ENCODE data around the gene NFKBIL1. TPM values are rescaled to one million over a fixed set of nuclear protein-coding genes. Genes with fewer than 3 reads are reported as not detected.
A peak's percentile ranks its signal among the peaks of the same experiment; 100 is the strongest.

Gene NFKBIL1
- total and polyA plus RNA-seq, 3 donors from 2014 or later, result 25.9 to 55.3 (median 51.2) TPM

GRCh38 chr6:31543639-31544038, 3.8 kb upstream of the NFKBIL1 start:
- H3K4me1 ChIP-seq, result peaks cover 36% of the 10 kb centered on the region
- intact Hi-C loops (cut with DNase I; ENCODE audit: low total_unique reads), result loop anchor here (10.0 kb wide), 1 partner anchor 51 kb away; the partner anchor contains the start of gene NCR3

GRCh38 chr6:31544676-31545075, 2.7 kb upstream of the NFKBIL1 start:
- no peaks in the 10 kb centered on the region for H3K9me3 ChIP-seq
- intact Hi-C loops (cut with DNase I; ENCODE audit: low total_unique reads), result loop anchor here (10.0 kb wide), 1 partner anchor 50 kb away; the partner anchor contains the start of gene NCR3
- H3K36me3 ChIP-seq (ENCODE audit: low read depth, missing control alignments), result no peaks in the 10 kb centered on the region
- TF ChIP-seq CTCF (IDR thresholded peaks at IDR 0.05) (no peak), POLR2A (IDR thresholded peaks at IDR 0.05) (no peak)
- H3K4me3 ChIP-seq, result no peak overlapping the region
- DNase-seq, result no peak
- H3K4me1 ChIP-seq, result peaks cover 32% of the 10 kb centered on the region
- H3K27ac ChIP-seq, result no peak overlapping the region
- WGBS, 2 donors, result 69 to 77% methylated on average over 2 of the region's 2 CpGs
- H3K27me3 ChIP-seq, result no peaks in the 10 kb centered on the region

More at GRCh38 chr6:31543639-31544038, 3.8 kb upstream of the NFKBIL1 start:
- TF ChIP-seq CTCF (IDR thresholded peaks at IDR 0.05), result no peak
- TF ChIP-seq POLR2A (IDR thresholded peaks at IDR 0.05), result no peak
- 89 to 93% methylated on average over 6 of the region's 6 CpGs for WGBS, 2 donors
- Histone ChIP-seq H3K27ac (no peak overlapping the region), H3K27me3 (no peaks in the 10 kb centered on the region), H3K4me3 (no peak overlapping the region), H3K9me3 (no peaks in the 10 kb centered on the region), H3K36me3 (ENCODE audit: low read depth, missing control alignments) (no peaks in the 10 kb centered on the region)
- no peak for DNase-seq

GRCh38 chr6:31545291-31545690, 2.1 kb upstream of the NFKBIL1 start:
- no peak overlapping the region for H3K4me3 ChIP-seq
- DNase-seq, result no peak
- H3K27ac ChIP-seq, result no peak overlapping the region
- intact Hi-C loops (cut with DNase I; ENCODE audit: low total_unique reads), result loop anchor here (10.0 kb wide), 1 partner anchor 50 kb away; the partner anchor contains the start of gene NCR3
- H3K27me3 ChIP-seq, result no peaks in the 10 kb centered on the region
- TF ChIP-seq POLR2A (IDR thresholded peaks at IDR 0.05) (no peak), CTCF (IDR thresholded peaks at IDR 0.05) (no peak)
- H3K9me3 ChIP-seq, result no peaks in the 10 kb centered on the region
- H3K4me1 ChIP-seq, result peaks cover 26% of the 10 kb centered on the region
- no peaks in the 10 kb centered on the region for H3K36me3 ChIP-seq (ENCODE audit: low read depth, missing control alignments)
- WGBS, 2 donors, result 74 to 78% methylated on average over 7 of the region's 7 CpGs

- Histone ChIP-seq H3K4me1 (peaks cover 23% of the 10 kb centered on the region), H3K9me3 (no peaks in the 10 kb centered on the region), H3K27me3 (no peaks in the 10 kb centered on the region), H3K4me3 (peak within 1 kb of the TSS; percentile 44 to 56), H3K27ac (peak within 1 kb of the TSS; percentile 78 to 80), H3K36me3 (ENCODE audit: low read depth, missing control alignments) (no peaks in the 10 kb centered on the region)
- WGBS, 2 donors, result 3 to 7% methylated on average over 11 of the region's 11 CpGs
- DNase-seq, result peak; percentile 94
- intact Hi-C loops (cut with DNase I; ENCODE audit: low total_unique reads), result loop anchor here (10.0 kb wide), 1 partner anchor 48 kb away; the partner anchor contains the start of gene NCR3
- no peak for TF ChIP-seq POLR2A (IDR thresholded peaks at IDR 0.05)
- TF ChIP-seq CTCF (IDR thresholded peaks at IDR 0.05), result peak; percentile 91 to 97 (median 92)
Measured at GRCh38 chr6:31546339-31546957, 960 bp upstream of the NFKBIL1 start, which contains the start of gene ATP6V1G2. Gene ATP6V1G2, minus strand, starts transcription at chr6:31546608. Its CDS starts 49 bp downstream, at chr6:31546559.

Data from testis (tissue), 3 donors.